Muscle of leg (tissue), 11 donors: ENCODE results near the gene LPGAT1. TPM values are rescaled to one million over a fixed set of nuclear protein-coding genes. Genes with fewer than 3 reads are reported as not detected.
"Not testable (repeated sequence)": the region's sequence is repeated elsewhere in the genome, so short reads cannot be mapped to it uniquely, and the experiment has no call there.

Source experiments
- DNase-seq: peaks from one replicate; pipeline ENCODE4 v3.0.0; 2013
- H3K27ac ChIP-seq: one replicate; pipeline ENCODE4 v1.5.1; 2013; ENCODE audit warnings: mild to moderate bottlenecking, low read length, control low read depth
- H3K27me3 ChIP-seq: one replicate; pipeline ENCODE4 v1.6.1; 2013; ENCODE audit warnings: low read length; ENCODE audit not compliant: control insufficient read depth, insufficient read depth
- H3K36me3 ChIP-seq: one replicate; pipeline ENCODE4 v1.6.1; 2013; ENCODE audit warnings: low read length; ENCODE audit not compliant: control insufficient read depth, insufficient read depth
- H3K4me1 ChIP-seq: one replicate; pipeline ENCODE4 v1.6.1; 2013; ENCODE audit warnings: low read length; ENCODE audit not compliant: control insufficient read depth, insufficient read depth
- H3K4me3 ChIP-seq: one replicate; pipeline ENCODE4 v1.5.1; 2013; ENCODE audit warnings: low read length, control low read depth
- H3K9me3 ChIP-seq: replicated peaks from 2 replicates; pipeline ENCODE4 v1.6.1; 2013; ENCODE audit warnings: low read depth, low read length; ENCODE audit not compliant: control insufficient read depth
- WGBS: methylation state at CpG from one replicate; pipeline ENCODE4 v1.1.5; 2013; ENCODE audit warnings: missing lambda C conversion rate; ENCODE audit not compliant: insufficient coverage; 5-methylcytosine and 5-hydroxymethylcytosine counted together
- polyA plus RNA-seq, 8 donors: library from polyadenylated mRNA; unstranded; fragments of 120-200 nt; gene quantifications; one replicate each; pipeline versions ENCODE4 v1.2.1 to v1.2.3, GENCODE V29; 2013; ENCODE audit warnings: inconsistent platforms in 1 of 8, low replicate concordance in 1 of 8; ENCODE audit not compliant: insufficient read length in 8 of 8, insufficient read depth in 1 of 8
- total RNA-seq: library from RNA; stranded (reverse); fragments of 120-200 nt; gene quantifications from one replicate; pipeline ENCODE4 v1.2.4, GENCODE V29; 2013

Gene LPGAT1
- total and polyA plus RNA-seq, 9 donors = 14.0 to 23.1 (median 17.6) TPM

DNA sequence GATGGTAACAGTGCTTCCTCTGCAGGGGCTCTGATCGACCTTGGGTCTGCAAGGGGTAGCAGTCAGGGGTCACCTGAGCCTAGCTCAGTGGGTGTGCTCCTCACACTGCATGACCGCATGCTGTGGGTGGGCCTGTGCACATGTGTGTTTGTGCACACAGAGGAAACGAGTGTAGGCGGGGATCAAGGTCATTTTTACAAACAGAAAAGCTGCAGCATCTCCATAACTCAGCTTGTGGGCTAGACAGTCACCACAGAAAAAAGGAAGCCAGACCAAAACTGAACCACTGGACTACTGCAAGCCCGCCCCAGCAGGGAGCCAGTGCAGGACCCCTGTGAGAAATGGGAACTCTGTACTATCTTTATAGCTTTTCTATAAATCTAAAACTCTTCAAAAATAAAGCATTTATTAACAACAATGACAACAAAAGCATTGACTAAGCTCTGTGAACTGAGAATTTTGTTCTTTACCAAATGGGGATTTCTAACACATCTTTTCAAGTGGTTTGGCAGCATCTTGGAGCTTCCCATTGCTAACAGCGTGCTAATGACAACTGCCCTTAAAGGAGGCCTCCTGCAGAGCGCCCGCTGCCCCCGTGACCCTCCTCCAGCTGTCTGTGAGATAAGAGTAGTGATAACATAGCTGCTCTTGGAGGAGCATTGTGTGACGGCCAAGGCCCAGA, 135.3 kb downstream of the LPGAT1 start:
- no peak for DNase-seq
- WGBS = 60% methylated on average over 1 of the region's 10 CpGs
- no peaks in the 10 kb centered on the region for H3K9me3 ChIP-seq
- H3K27ac ChIP-seq = no peak overlapping the region
- H3K36me3 ChIP-seq = no peaks in the 10 kb centered on the region
- peaks cover 14% of the 10 kb centered on the region for H3K4me1 ChIP-seq
- no peak overlapping the region for H3K4me3 ChIP-seq
- peaks cover 4% of the 10 kb centered on the region for H3K27me3 ChIP-seq

DNA sequence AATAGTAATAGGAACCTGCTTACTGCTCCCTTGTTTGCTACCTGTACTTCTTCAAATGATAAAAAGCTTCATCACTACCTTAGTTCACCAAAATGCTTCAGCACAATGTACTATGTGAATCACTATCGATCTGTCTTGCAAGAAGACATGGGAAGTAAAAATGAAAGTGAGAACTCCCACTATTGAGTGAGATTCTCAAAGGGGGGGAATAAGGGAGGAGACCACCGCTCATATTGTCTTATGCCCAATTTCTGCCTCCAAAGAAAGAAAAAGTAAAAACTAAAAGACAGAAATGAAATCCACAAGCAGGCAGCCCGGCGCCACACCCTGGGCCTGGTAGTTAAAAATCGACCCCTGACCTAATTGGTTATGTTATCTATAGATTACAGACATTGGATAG, 136.7 kb downstream of the LPGAT1 start:
- WGBS = no CpG with 5 or more reads among the region's 5 CpGs
- H3K9me3 ChIP-seq, H3K36me3 ChIP-seq, H3K27me3 ChIP-seq, H3K27ac ChIP-seq, H3K4me3 ChIP-seq, DNase-seq: not testable (repeated sequence)
- peaks cover 14% of the 10 kb centered on the region for H3K4me1 ChIP-seq

Other genes with a start within 250 kb of the LPGAT1 start
- 6.0 TPM for gene NEK2, start 155.1 kb downstream of the LPGAT1 start, total RNA-seq
- 10 to 100 TPM in 1 of 8 donors, 1 to 10 TPM in 7; 6.1 to 11.5 (median 8.4) TPM for gene NEK2, start 155.1 kb downstream of the LPGAT1 start, polyA plus RNA-seq
- gene INTS7, start 204.8 kb upstream of the LPGAT1 start, total RNA-seq = 12.5 TPM
- gene INTS7, start 204.8 kb upstream of the LPGAT1 start, polyA plus RNA-seq = 10 to 100 TPM; 11.3 to 13.9 (median 12.6) TPM
- gene DTL, start 205.0 kb upstream of the LPGAT1 start, total RNA-seq = 8.2 TPM
- 10 to 100 TPM in 4 of 8 donors, 1 to 10 TPM in 4; 7.5 to 14.5 (median 9.4) TPM for gene DTL, start 205.0 kb upstream of the LPGAT1 start, polyA plus RNA-seq